GM15510 (cell line): ENCODE measurements around the gene ACAD8.

ENCODE experiments used
- POLR2A ChIP-seq: IDR thresholded peaks from 3 replicates; pipeline ENCODE4 v1.6.1; 2011; ENCODE audit warnings: borderline replicate concordance; ENCODE audit not compliant: insufficient read length; ENCODE audit errors: extremely low read depth

Gene ACAD8

DNA sequence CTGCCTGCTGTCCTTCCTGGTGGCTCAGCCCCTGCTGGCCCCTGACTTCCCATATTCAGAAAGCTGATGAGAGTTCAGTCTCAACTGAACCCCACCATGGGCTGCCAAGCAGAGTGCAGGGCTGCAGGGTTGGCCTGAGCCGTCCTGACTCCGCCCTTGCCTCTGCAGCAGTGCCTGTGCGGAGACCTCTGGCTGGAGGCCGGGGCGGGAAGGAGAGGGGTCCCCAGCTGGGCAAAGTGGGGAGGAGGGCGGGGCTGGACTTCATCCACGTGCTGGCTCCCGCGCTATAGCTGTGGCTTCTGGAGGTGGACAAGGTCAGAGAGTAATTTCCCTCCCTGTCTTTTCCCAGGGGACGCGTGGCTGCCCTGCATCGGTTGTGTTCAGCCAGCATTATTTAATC is 36.4 kb downstream of the ACAD8 start:
- no peak for TF ChIP-seq POLR2A

DNA sequence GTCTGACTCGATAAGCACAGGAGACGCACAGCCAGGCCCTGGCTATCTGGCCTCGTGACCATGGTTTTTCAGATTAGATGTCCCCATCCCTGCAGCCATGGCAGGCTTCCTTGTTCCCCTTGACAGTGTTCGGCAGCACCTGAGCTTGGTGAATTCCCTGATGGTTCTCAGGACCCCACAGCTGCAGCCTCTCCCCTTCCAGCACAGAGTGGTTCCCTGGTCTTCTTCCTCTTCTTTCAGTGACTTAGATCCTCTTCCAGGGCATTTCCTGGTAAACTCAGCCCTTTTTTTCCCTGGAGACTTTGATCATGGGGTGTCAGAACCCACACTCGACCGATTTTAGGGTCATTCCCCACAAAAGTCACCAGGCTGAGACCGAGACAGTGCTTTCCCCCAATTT is 37.3 kb downstream of the ACAD8 start:
- no peak for TF ChIP-seq POLR2A

DNA sequence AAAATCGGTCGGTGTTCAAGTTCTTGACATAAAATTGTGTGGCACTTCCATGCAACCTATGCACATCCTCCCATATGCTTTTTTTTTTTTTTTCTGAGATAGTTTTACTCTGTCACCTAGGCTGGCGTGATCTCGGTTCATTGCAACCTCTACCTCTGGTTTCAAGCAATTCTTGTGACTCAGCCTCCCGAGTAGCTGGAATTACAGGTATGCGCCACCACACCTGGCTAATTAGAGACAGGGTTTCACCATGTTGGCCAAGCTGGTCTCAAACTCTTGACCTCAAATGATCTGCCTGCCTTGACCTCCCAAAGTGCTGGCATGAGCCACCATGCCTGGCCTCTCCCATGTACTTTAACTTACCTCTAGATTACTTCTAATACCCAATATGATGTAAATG is 37.8 kb downstream of the ACAD8 start:
- no peak for TF ChIP-seq POLR2A

DNA sequence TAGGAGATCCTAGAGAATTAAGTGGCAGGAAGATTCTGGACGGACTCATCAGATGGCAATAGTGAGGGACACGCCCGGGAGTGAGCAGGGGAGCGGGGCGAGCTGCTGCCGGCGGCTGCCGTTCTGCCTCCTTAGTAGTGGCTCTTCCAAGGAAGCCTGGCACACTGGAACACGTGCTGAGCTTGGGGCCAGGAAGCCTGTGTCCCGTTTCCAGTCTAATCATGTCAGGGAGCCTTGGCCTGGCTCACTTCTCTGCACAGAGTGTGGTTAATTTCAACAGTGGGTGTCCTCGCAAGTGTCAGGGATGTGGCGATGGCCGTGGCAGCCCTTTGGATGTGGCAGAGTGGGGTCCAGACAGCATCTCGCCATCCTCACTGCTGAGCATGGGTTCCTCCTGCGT is 39.3 kb downstream of the ACAD8 start:
- no peak for TF ChIP-seq POLR2A

DNA sequence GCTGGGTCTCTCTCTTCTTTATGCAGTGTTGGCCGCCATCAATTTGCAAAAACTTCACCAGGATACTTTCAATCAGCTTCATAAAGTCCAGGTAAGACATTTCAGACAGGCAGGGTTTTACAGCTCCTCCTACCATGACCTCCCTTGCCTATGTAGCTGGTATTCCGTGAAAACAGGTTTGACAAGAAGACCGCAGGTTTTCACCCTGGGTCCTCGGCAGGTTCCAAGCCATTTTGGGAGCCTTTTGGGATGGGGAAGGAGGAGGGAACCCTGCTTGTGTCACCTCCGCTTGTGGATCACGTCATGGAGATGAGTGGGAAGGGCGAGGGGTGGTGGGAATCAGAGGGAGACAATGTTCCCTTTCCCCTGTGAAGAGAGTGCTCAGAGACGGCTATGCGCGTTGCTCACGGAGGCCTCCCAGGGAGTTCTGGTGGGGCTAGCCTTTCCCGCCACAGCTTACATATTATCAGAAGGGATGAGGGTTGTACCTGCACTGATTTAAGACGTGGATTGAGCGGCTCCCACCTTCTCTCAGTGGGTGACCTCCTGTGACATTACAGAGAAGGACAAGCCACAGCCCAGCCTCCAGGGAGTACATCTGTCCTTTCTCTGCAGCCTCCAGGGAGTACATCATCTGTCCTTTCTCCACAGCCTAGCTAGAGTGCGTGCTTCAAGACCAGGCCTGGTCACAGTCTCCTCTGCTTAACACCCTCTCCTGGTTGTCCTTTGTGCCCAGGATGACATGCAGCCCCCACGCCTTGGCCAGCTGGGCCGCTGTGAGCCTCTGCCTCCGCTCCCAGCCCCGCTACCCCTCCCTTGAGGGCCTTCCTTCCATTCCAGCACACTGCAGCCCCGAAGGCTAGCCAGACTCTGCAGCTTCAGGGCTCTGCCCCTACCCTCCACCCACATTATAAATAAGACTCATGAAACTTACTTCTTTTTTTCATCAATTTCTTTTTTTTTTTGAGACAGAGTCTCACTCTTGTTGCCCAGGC is 40.0 kb downstream of the ACAD8 start:
- no peak for TF ChIP-seq POLR2A

DNA sequence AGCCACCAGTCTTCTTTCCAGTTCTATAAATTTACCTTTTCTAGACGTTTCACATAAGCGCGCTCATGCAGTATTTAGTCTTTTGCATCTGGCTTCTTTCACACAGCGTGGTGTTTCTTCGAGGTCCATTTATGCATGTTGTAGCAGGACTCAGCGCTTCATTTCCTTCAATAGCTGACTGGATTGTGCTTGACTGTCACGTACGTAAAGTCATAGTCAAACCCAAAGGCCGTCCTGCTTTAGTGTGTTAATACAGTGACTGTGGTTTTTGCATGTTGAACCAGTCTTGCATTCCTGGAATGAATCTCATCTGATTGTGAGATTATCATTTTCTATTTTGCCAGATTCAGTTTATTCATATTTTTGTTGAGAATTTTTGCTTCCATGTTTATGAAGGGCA is 41.3 kb downstream of the ACAD8 start:
- TF ChIP-seq POLR2A = no peak

DNA sequence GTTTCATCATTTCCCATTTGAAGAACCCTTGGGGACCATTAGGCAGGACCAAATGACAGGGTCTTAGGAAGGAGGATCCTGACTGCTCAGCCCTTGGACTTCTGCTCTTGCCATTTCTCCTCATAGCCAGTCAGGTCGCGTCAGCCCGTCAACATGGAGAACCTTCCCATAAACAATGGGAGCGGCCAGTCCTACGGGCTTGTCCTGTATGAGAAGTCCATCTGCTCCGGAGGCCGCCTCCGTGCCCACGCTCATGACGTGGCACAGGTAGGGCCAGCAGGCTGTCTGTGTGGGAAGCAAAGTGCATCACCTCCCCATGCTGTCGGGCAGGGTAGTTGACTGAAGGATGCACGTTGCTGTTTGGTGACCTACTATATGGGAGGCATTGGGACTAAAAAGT is 58.9 kb downstream of the ACAD8 start:
- TF ChIP-seq POLR2A = no peak

DNA sequence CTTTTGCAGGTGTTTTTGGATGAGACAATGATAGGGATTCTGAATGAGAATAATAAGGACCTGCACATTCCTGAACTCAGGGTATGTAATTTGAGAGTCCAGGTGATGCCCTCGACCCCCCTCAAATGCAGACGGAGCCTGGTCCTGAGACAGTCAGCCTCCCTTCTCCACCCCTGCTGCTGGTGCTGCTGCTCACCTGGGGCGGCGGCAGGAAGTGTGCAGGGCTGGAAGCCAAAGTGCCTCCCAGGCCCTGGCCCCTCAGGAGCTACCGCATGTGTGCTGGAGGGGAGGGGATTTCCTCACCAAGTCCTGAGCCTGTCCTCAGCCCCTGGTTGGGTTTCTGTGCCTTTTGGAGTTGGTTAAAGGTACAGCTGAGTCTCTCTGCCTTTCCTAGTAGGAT is 59.4 kb downstream of the ACAD8 start:
- TF ChIP-seq POLR2A = no peak

DNA sequence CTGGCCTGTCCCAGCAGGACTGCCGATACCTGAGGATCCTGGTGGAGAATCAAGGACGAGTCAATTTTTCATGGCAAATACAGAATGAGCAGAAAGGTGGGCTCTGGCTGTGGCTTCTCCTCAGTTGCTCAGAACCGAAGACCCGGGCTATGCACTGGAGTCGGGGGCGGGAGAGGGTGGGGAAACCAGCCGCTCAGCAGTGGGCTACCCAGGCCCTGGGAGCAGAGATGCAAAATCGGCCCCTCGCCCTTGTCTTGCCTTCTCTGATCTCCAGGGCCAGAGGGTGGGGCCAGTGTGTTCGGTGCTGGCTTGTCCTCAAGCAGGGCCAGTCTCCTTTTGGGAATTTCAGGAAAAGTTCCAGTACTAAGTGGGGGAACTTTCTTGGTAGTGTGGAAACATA is 60.0 kb downstream of the ACAD8 start:
- TF ChIP-seq POLR2A = no peak

DNA sequence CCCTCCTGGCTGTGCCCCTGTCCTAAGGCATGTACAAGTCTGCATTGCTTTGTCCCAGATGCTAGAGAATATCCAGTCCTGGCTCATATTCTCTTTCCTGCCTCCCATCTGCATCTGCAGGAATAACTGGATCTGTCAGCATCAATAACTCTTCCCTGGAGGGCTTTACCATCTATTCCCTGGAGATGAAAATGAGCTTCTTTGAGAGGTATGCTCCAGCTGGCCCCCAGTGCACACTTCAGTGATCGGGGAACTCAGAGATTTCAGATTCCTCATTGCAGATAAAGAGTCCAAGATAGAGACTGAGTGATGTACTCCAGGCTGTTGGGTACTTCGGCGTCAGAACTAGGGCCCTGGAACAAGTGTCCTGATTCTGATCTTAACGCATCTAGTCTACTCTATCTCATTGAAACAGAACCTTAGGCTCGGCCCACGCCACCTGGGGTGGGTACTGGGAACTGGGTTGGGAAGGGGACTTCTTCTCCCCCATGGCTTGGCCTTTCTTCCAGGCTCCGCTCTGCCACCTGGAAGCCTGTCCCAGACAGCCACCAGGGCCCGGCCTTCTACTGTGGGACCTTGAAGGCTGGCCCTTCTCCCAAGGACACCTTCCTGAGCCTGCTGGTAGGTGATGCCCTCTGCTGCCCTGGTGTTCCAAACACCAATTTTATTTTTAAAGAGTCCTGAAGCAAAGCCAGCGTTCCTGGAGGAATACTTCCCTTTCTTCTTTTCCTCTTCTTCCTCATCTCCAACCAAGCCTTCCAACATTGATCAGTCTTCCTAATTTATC is 60.6 kb downstream of the ACAD8 start:
- no peak for TF ChIP-seq POLR2A
